Colonic mucosa (tissue), 4 donors: ENCODE measurements around the gene NHLRC2. TPM values are rescaled to one million over a fixed set of nuclear protein-coding genes. Genes with fewer than 3 reads are reported as not detected.

Source experiments
- DNase-seq: peaks from one replicate; pipeline ENCODE4 v3.0.0-alpha.2; 2020
- H3K27ac ChIP-seq: fragments of 200-600 bp; one replicate; pipeline ENCODE4 v1.8.0; 2021
- H3K27me3 ChIP-seq: fragments of 200-600 bp; one replicate; pipeline ENCODE4 v1.8.0; 2021
- H3K36me3 ChIP-seq: fragments of 200-600 bp; one replicate; pipeline ENCODE4 v1.8.0; 2021
- H3K4me1 ChIP-seq: fragments of 200-600 bp; one replicate; pipeline ENCODE4 v1.8.0; 2021; ENCODE audit warnings: mild to moderate bottlenecking
- H3K4me3 ChIP-seq: fragments of 200-600 bp; one replicate; pipeline ENCODE4 v1.8.0; 2021
- H3K9ac ChIP-seq, 2 donors: one replicate each; pipeline ENCODE4 v1.7.0; 2013; ENCODE audit warnings: control low read depth in 2 of 2, low read depth in 2 of 2, low read length in 2 of 2
- H3K9me3 ChIP-seq: fragments of 200-600 bp; one replicate; pipeline ENCODE4 v1.8.0; 2021
- CTCF ChIP-seq: fragments of 200-600 bp; IDR thresholded peaks from one replicate; pipeline ENCODE4 v1.8.0; 2022; ENCODE audit warnings: antibody characterized with exemption, mild to moderate bottlenecking
- intact Hi-C: fragments of 100-400 bp; cut with DNase I; formaldehyde crosslinking; loops from one replicate; pipeline ENCODE4 v1.14.1; 2022
- total RNA-seq, 2 donors: library from RNA; stranded (reverse); fragmentation: NEBNext Ultra II Directional in 1 of 2; extraction: Animal tissue kit (Norgen Biotek cat#: 25700) in 1 of 2; gene quantifications; one replicate each; pipeline ENCODE4 v1.2.1, GENCODE V29; 2021
- donor health status: healthy.
- donor health status: DM: no; HTN: no; CAD: no.
- donor health status: DM: no; HTN: no; CAD: no.

The NHLRC2 gene
- total RNA-seq, 2 donors from 2014 or later: 31.2 to 46.1 TPM

DNA sequence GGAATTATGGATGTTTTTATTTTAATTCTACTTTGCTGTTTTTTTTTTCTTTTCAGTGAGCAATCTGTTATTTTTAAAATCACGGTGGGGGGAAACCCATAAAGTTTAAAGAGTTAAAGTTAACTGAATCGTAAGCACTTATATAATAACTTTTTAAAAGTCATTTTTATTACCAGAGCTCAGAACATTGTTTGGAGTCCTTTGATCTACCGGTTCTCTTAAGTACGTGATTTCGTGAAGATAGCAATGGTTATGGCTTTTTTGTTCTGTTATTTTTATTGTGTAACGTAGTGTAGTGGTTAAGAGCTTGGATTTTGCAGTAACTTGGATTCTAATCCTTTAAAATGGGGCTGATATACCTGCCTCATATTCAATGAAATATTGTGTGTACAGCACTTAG is 57.4 kb downstream of the NHLRC2 start:
- Histone ChIP-seq H3K9me3 (no peaks in the 10 kb centered on the region), H3K27ac (no peak overlapping the region), H3K36me3 (no peaks in the 10 kb centered on the region), H3K4me3 (no peak overlapping the region), H3K27me3 (no peaks in the 10 kb centered on the region), H3K9ac (no peak overlapping the region), H3K4me1 (no peaks in the 10 kb centered on the region)
- intact Hi-C loops: no loop called here
- no peak for TF ChIP-seq CTCF
- no peak for DNase-seq

DNA sequence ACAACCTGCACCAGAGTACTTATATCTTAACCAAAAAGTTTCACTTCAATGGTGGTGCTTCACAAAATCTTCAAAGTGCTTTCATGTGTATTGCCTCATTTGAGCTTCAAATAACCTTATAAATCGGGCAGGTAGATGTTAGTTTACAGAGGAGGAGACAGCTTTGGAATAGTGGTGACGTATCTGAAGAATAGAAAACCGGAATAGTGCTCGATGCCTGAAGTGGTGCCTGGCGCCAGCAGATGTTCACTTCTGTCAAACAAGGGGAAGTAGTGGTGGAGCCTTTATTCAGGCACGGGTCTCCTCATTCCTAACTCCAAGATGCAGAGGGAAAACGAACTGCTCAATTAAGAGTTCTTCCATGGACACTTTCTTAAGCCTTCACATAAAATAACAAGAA is 58.1 kb downstream of the NHLRC2 start:
- intact Hi-C loops: no loop called here
- no peak for TF ChIP-seq CTCF
- H3K9me3 ChIP-seq: no peaks in the 10 kb centered on the region
- H3K4me3 ChIP-seq: no peak overlapping the region
- DNase-seq: no peak
- no peaks in the 10 kb centered on the region for H3K4me1 ChIP-seq
- no peak overlapping the region for H3K9ac ChIP-seq
- H3K27ac ChIP-seq: no peak overlapping the region
- H3K36me3 ChIP-seq: no peaks in the 10 kb centered on the region
- no peaks in the 10 kb centered on the region for H3K27me3 ChIP-seq

DNA sequence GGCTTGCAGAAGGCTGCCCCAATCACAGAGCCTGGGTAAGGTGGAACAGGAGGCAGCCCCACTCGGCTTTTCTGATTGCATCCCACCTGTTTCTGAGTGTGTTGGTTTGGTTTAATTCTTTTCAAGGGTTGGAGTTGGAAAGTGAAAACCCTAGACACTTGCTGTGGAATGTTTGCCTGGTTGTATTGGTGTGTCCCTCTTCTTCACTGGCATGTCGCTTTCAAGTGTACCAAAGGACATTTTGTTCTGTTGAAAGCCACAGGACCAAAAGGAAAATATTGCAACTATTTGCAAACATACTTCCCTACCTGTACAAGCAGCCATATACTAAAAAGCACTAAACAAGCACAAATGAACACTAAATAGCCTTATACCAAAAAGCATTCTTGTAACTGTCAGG is 60.5 kb downstream of the NHLRC2 start:
- Histone ChIP-seq H3K27ac (no peak overlapping the region), H3K9ac (no peak overlapping the region), H3K4me1 (no peaks in the 10 kb centered on the region), H3K27me3 (no peaks in the 10 kb centered on the region), H3K36me3 (no peaks in the 10 kb centered on the region), H3K9me3 (no peaks in the 10 kb centered on the region), H3K4me3 (no peak overlapping the region)
- no peak for DNase-seq
- TF ChIP-seq CTCF: no peak
- intact Hi-C loops: no loop called here

DNA sequence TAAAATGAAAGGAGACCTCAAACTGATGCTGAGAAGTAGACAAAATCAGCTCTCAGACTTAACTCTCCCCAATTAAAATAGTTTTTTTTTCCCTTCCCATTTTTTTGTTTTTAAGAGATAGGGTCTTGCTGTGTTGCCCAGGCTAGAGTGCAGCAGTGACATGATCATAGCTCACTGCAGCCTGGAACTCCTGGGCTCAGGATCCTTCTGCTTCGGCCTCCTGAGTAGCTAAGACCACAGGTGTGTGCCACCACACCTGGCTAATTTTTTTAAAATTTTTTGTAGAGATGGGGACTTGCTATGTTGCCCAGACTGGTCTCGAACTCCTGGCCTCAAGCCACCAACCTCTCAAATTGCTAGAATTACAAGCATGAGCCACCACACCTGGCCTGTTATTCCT is 61.1 kb downstream of the NHLRC2 start:
- H3K9me3 ChIP-seq: no peaks in the 10 kb centered on the region
- no peak for TF ChIP-seq CTCF
- intact Hi-C loops: no loop called here
- H3K27me3 ChIP-seq: no peaks in the 10 kb centered on the region
- no peak overlapping the region for H3K9ac ChIP-seq
- H3K36me3 ChIP-seq: no peaks in the 10 kb centered on the region
- no peak overlapping the region for H3K4me3 ChIP-seq
- no peaks in the 10 kb centered on the region for H3K4me1 ChIP-seq
- no peak overlapping the region for H3K27ac ChIP-seq
- DNase-seq: no peak

DNA sequence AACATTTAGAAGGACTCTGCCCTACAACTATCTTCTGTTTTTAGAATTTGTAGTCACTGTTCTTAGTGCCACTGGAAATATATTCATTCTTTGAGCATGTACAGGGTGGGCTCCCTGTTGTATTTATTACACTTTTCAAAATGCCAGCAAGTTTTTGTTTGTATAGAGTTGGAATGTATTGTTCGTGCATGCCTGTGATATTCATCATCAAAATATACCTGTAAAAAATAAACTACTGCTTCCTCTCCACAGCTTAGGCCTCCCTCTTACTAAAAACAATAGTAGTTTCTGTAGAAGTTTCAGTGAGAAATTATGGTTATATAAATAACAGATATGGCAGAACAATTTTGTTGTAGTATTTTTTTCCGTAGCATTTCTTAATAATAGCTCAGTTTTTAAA is 61.6 kb downstream of the NHLRC2 start:
- Histone ChIP-seq H3K27me3 (no peaks in the 10 kb centered on the region), H3K4me1 (no peaks in the 10 kb centered on the region), H3K9ac (no peak overlapping the region), H3K4me3 (no peak overlapping the region), H3K27ac (no peak overlapping the region), H3K9me3 (no peaks in the 10 kb centered on the region), H3K36me3 (no peaks in the 10 kb centered on the region)
- no peak for DNase-seq
- intact Hi-C loops: no loop called here
- TF ChIP-seq CTCF: no peak

DNA sequence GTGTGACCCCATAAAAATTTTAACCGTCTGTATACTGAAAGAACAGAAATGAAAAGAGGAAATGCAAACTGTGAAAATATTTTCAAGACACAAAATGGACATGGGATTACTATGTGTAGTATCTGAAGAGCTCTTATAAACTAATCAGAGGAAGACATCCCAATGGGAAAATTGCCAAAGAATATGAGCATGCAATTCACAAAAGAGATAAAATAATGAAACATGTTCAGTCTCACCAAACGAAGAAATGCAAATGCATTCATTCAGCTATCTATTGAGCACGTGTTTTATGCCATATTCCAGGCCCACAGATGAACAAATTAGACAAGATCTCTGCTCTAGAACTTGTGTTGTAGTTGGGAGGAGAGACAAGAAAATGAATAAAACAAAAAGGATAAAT is 63.2 kb downstream of the NHLRC2 start:
- no peaks in the 10 kb centered on the region for H3K9me3 ChIP-seq
- H3K4me1 ChIP-seq: no peaks in the 10 kb centered on the region
- no peak overlapping the region for H3K27ac ChIP-seq
- no peak overlapping the region for H3K4me3 ChIP-seq
- H3K36me3 ChIP-seq: no peaks in the 10 kb centered on the region
- no peaks in the 10 kb centered on the region for H3K27me3 ChIP-seq
- DNase-seq: no peak
- no peak overlapping the region for H3K9ac ChIP-seq
- intact Hi-C loops: no loop called here
- TF ChIP-seq CTCF: no peak
